HCT116 (cell line): Measurements from ENCODE around the gene ATG9A.

Experiments
- EGR1 ChIP-seq: IDR thresholded peaks from 2 replicates; pipeline ENCODE4 v1.6.1; 2012; ENCODE audit warnings: low read depth
- EZH2 ChIP-seq: fragments of 200-600 bp; sonication (generic); IDR thresholded peaks from 2 replicates; pipeline ENCODE4 v1.6.1; 2017; ENCODE audit warnings: antibody characterized with exemption, mixed run types
- EZH2phosphoT487 ChIP-seq: fragments of 200-600 bp; IDR thresholded peaks from 2 replicates; pipeline ENCODE4 v1.6.1; 2018; ENCODE audit warnings: antibody characterized with exemption, borderline replicate concordance
- POLR2A ChIP-seq: IDR thresholded peaks from 2 replicates; pipeline ENCODE4 v1.7.0; 2011; ENCODE audit warnings: borderline replicate concordance; ENCODE audit not compliant: insufficient read depth, insufficient read length; ENCODE audit errors: extremely low read depth
- POLR2AphosphoS5 ChIP-seq: IDR thresholded peaks from 2 replicates; pipeline ENCODE4 v1.6.1; 2011; ENCODE audit warnings: mild to moderate bottlenecking, low read depth, low read length, moderate library complexity
- RAD21 ChIP-seq: IDR thresholded peaks from 2 replicates; pipeline ENCODE4 v1.6.1; 2012; ENCODE audit warnings: low read depth, mild to moderate bottlenecking
- SIN3A ChIP-seq: IDR thresholded peaks from 2 replicates; pipeline ENCODE4 v1.6.1; 2012; ENCODE audit warnings: low read depth
- YY1 ChIP-seq: IDR thresholded peaks from 2 replicates; pipeline ENCODE4 v1.6.1; 2011; ENCODE audit warnings: low read length, low read depth, moderate library complexity, mild to moderate bottlenecking; ENCODE audit not compliant: insufficient replicate concordance; ENCODE audit errors: extremely low read depth
- TF ChIP-seq, protein P1 (sequence below), 3 experiments: fragments of 200-600 bp in 1 of 3; sonication (generic) in 1 of 3; IDR thresholded peaks in 2 of 3; conservative IDR thresholded peaks in 1 of 3; 2 replicates each; pipeline ENCODE4 v1.5.1; 2012 to 2017; ENCODE audit warnings: low read depth in 2 of 3, low read length in 2 of 3, antibody characterized with exemption in 1 of 3, borderline replicate concordance in 1 of 3, control low read depth in 1 of 3, mild to moderate bottlenecking in 1 of 3, mixed read lengths in 1 of 3, mixed run types in 1 of 3, moderate library complexity in 1 of 3; ENCODE audit not compliant: insufficient read depth in 1 of 3
- TF ChIP-seq, protein P2 (sequence below): IDR thresholded peaks from 2 replicates; pipeline ENCODE4 v1.6.1; 2012; ENCODE audit warnings: low read depth
- TF ChIP-seq, protein P3 (sequence below): IDR thresholded peaks from 2 replicates; pipeline ENCODE4 v1.6.1; 2012

DNA sequence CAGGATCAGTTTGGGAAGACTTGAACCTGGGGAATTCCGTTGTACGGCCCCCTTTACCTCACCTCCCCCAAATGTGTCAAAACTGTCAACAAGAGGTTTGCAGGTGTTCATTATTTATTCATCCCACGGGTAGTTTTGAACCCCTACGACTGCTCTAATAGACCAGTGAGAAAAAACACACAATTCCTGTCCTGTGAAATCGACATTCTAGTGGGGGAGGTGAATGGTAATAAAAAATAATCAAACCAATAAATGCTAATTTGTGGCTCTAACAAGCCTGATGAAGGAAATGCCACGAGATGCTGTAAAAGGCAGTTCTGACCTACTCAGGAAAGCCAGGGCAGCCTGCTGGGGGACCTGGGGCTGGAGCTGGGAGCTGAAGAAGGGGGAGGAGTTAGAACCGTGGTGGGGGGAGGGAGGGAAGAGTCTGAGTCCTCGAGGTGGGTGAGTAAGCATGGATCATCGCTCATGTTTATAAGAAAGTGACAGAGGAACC lies 49.3 kb upstream of the ATG9A start:
- TF ChIP-seq YY1, result no peak
- TF ChIP-seq POLR2AphosphoS5, result no peak
- no peak for TF ChIP-seq EGR1
- no peak for TF ChIP-seq EZH2
- TF ChIP-seq, protein P1, sequence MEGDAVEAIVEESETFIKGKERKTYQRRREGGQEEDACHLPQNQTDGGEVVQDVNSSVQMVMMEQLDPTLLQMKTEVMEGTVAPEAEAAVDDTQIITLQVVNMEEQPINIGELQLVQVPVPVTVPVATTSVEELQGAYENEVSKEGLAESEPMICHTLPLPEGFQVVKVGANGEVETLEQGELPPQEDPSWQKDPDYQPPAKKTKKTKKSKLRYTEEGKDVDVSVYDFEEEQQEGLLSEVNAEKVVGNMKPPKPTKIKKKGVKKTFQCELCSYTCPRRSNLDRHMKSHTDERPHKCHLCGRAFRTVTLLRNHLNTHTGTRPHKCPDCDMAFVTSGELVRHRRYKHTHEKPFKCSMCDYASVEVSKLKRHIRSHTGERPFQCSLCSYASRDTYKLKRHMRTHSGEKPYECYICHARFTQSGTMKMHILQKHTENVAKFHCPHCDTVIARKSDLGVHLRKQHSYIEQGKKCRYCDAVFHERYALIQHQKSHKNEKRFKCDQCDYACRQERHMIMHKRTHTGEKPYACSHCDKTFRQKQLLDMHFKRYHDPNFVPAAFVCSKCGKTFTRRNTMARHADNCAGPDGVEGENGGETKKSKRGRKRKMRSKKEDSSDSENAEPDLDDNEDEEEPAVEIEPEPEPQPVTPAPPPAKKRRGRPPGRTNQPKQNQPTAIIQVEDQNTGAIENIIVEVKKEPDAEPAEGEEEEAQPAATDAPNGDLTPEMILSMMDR (IDR thresholded peaks at IDR 0.05 in 2 of 3, conservative IDR thresholded peaks at IDR 0.05 in 1 of 3; ENCODE audit: borderline replicate concordance in 1 of 3, insufficient read depth in 1 of 3, low read depth in 2 of 3, low read length in 2 of 3), result no peak
- no peak for TF ChIP-seq EZH2phosphoT487
- TF ChIP-seq POLR2A, result no peak
- TF ChIP-seq, protein P2, sequence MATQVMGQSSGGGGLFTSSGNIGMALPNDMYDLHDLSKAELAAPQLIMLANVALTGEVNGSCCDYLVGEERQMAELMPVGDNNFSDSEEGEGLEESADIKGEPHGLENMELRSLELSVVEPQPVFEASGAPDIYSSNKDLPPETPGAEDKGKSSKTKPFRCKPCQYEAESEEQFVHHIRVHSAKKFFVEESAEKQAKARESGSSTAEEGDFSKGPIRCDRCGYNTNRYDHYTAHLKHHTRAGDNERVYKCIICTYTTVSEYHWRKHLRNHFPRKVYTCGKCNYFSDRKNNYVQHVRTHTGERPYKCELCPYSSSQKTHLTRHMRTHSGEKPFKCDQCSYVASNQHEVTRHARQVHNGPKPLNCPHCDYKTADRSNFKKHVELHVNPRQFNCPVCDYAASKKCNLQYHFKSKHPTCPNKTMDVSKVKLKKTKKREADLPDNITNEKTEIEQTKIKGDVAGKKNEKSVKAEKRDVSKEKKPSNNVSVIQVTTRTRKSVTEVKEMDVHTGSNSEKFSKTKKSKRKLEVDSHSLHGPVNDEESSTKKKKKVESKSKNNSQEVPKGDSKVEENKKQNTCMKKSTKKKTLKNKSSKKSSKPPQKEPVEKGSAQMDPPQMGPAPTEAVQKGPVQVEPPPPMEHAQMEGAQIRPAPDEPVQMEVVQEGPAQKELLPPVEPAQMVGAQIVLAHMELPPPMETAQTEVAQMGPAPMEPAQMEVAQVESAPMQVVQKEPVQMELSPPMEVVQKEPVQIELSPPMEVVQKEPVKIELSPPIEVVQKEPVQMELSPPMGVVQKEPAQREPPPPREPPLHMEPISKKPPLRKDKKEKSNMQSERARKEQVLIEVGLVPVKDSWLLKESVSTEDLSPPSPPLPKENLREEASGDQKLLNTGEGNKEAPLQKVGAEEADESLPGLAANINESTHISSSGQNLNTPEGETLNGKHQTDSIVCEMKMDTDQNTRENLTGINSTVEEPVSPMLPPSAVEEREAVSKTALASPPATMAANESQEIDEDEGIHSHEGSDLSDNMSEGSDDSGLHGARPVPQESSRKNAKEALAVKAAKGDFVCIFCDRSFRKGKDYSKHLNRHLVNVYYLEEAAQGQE, result no peak
- no peak for TF ChIP-seq RAD21
- TF ChIP-seq SIN3A, result no peak
- TF ChIP-seq, protein P3, sequence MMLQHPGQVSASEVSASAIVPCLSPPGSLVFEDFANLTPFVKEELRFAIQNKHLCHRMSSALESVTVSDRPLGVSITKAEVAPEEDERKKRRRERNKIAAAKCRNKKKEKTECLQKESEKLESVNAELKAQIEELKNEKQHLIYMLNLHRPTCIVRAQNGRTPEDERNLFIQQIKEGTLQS, result no peak
